IMR-90 (cell line): ENCODE results near the gene CETP. TPM values are rescaled to one million over a fixed set of nuclear protein-coding genes. Genes with fewer than 3 reads are reported as not detected.

Experiments used
- ATAC-seq: fragments of 200-7000 bp; cut with Tn5 transposase; 2 replicates; pipeline ENCODE4 v1.9.1; 2020; ENCODE audit warnings: low read depth, mild to moderate bottlenecking, moderate library complexity
- BruUV-seq: library from RNA; stranded (reverse); fragments of 400-500 nt; replicated peaks from 2 replicates; lab custom pipeline; 2021; lab: Mats Ljungman, UMichigan
- CTCF ChIA-PET: fragments of 300-600 bp; formaldehyde crosslinking; extraction: SDS; loops from one replicate; lab custom pipeline; 2021; ENCODE audit warnings: antibody characterized with exemption; lab: Yijun Ruan, JAX
- POLR2A ChIA-PET: fragments of 300-600 bp; sonication (Branson Sonifier 250); formaldehyde crosslinking; loops from one replicate; lab custom pipeline; 2022; ENCODE audit warnings: antibody characterized with exemption; ENCODE audit not compliant: unreplicated experiment; lab: Charles Lee
- DNase-seq: peaks from one replicate; pipeline ENCODE4 v3.0.0; 2013
- H2AFZ ChIP-seq: replicated peaks from 2 replicates; pipeline ENCODE3; 2013; ENCODE audit warnings: low read length, mild to moderate bottlenecking; ENCODE audit not compliant: poor library complexity
- H2AK5ac ChIP-seq: 2 replicates; pipeline ENCODE4 v1.6.1; 2013; ENCODE audit warnings: low read depth, low read length, inconsistent platforms
- H2AK9ac ChIP-seq: replicated peaks from 2 replicates; pipeline ENCODE3; 2013; ENCODE audit warnings: mild to moderate bottlenecking, low read depth, low read length, moderate library complexity; ENCODE audit not compliant: poor library complexity
- H2BK120ac ChIP-seq: 2 replicates; pipeline ENCODE4 v1.6.1; 2013; ENCODE audit warnings: low read depth, low read length, inconsistent platforms
- H2BK15ac ChIP-seq: 3 replicates; pipeline ENCODE4 v1.6.1; 2013; ENCODE audit warnings: low read depth, low read length, inconsistent platforms
- H2BK20ac ChIP-seq: 2 replicates; pipeline ENCODE4 v1.6.1; 2013; ENCODE audit warnings: low read depth, mild to moderate bottlenecking, inconsistent platforms, low read length, moderate library complexity
- H2BK5ac ChIP-seq: 2 replicates; pipeline ENCODE4 v1.6.1; 2013; ENCODE audit warnings: mild to moderate bottlenecking, low read depth, low read length, inconsistent platforms; ENCODE audit not compliant: poor library complexity, severe bottlenecking
- H3K14ac ChIP-seq: replicated peaks from 2 replicates; pipeline ENCODE4 v1.6.1; 2013; ENCODE audit warnings: low read depth, low read length, inconsistent platforms
- H3K18ac ChIP-seq: 2 replicates; pipeline ENCODE4 v1.6.1; 2013; ENCODE audit warnings: low read depth, low read length, control low read depth
- H3K23ac ChIP-seq: 2 replicates; pipeline ENCODE4 v1.6.1; 2013; ENCODE audit warnings: low read depth, low read length, inconsistent platforms
- H3K27ac ChIP-seq: 2 replicates; pipeline ENCODE4 v1.5.1; 2013; ENCODE audit warnings: mild to moderate bottlenecking, control low read depth, low read length; ENCODE audit not compliant: insufficient read depth
- H3K27me3 ChIP-seq: 2 replicates; pipeline ENCODE4 v1.6.1; 2013; ENCODE audit warnings: low read length; ENCODE audit not compliant: control insufficient read depth, insufficient read depth
- H3K36me3 ChIP-seq: 2 replicates; pipeline ENCODE4 v1.6.1; 2013; ENCODE audit warnings: low read length, mixed read lengths; ENCODE audit not compliant: control insufficient read depth, insufficient read depth
- H3K4ac ChIP-seq: 2 replicates; pipeline ENCODE4 v1.6.1; 2013; ENCODE audit warnings: low read depth, low read length, inconsistent platforms
- H3K4me1 ChIP-seq: 2 replicates; pipeline ENCODE4 v1.6.1; 2013; ENCODE audit warnings: low read length, mixed read lengths; ENCODE audit not compliant: control insufficient read depth, insufficient read depth
- H3K4me2 ChIP-seq: 2 replicates; pipeline ENCODE4 v1.6.1; 2013; ENCODE audit warnings: low read depth, mild to moderate bottlenecking, control low read depth, low read length, moderate library complexity
- H3K4me3 ChIP-seq: 2 replicates; pipeline ENCODE4 v1.5.1; 2013; ENCODE audit warnings: low read depth, mild to moderate bottlenecking, control low read depth, low read length, moderate library complexity; ENCODE audit not compliant: insufficient read depth
- H3K56ac ChIP-seq: 2 replicates; pipeline ENCODE4 v1.6.1; 2013; ENCODE audit warnings: low read length, inconsistent platforms; ENCODE audit not compliant: insufficient read depth; ENCODE audit errors: extremely low read depth
- H3K79me1 ChIP-seq, 2 experiments: 2 replicates each; pipeline ENCODE4 v1.6.1; 2013; ENCODE audit warnings: low read length in 2 of 2, inconsistent platforms in 1 of 2, low read depth in 1 of 2
- H3K9ac ChIP-seq: 2 replicates; pipeline ENCODE4 v1.6.1; 2013; ENCODE audit warnings: low read depth, low read length, control low read depth
- H3K9me1 ChIP-seq: 2 replicates; pipeline ENCODE4 v1.6.1; 2013; ENCODE audit warnings: low read length, inconsistent platforms; ENCODE audit not compliant: insufficient read depth
- H3K9me3 ChIP-seq: 2 replicates; pipeline ENCODE4 v1.6.1; 2013; ENCODE audit warnings: low read length; ENCODE audit not compliant: control insufficient read depth, insufficient read depth
- H4K20me1 ChIP-seq: 2 replicates; pipeline ENCODE4 v1.6.1; 2013; ENCODE audit warnings: low read length, inconsistent platforms; ENCODE audit not compliant: insufficient read depth
- H4K5ac ChIP-seq: 2 replicates; pipeline ENCODE4 v1.6.1; 2013; ENCODE audit warnings: mild to moderate bottlenecking, low read depth, low read length, control low read depth
- H4K8ac ChIP-seq, 2 experiments: 2 replicates each; pipeline ENCODE4 v1.6.1; 2013; ENCODE audit warnings: low read depth in 2 of 2, low read length in 2 of 2, control low read depth in 1 of 2, inconsistent platforms in 1 of 2
- H4K91ac ChIP-seq: 2 replicates; pipeline ENCODE4 v1.6.1; 2013; ENCODE audit warnings: low read depth, low read length, inconsistent platforms; ENCODE audit not compliant: insufficient read depth
- CHD1 ChIP-seq: IDR thresholded peaks from 2 replicates; pipeline ENCODE4 v1.6.1; 2012; ENCODE audit warnings: low read depth, low read length, improper control_type of control experiment
- MAFK ChIP-seq: IDR thresholded peaks from 2 replicates; pipeline ENCODE4 v1.6.1; 2012; ENCODE audit warnings: low read depth, low read length, improper control_type of control experiment
- MAZ ChIP-seq: IDR thresholded peaks from 2 replicates; pipeline ENCODE4 v1.6.1; 2012; ENCODE audit warnings: low read depth, mild to moderate bottlenecking, low read length, improper control_type of control experiment, moderate library complexity, borderline replicate concordance
- MXI1 ChIP-seq: IDR thresholded peaks from 2 replicates; pipeline ENCODE4 v1.6.1; 2012; ENCODE audit warnings: low read depth, mild to moderate bottlenecking, low read length, moderate library complexity, borderline replicate concordance
- RCOR1 ChIP-seq: IDR thresholded peaks from 2 replicates; pipeline ENCODE4 v1.6.1; 2012; ENCODE audit warnings: mild to moderate bottlenecking, low read length, improper control_type of control experiment; ENCODE audit not compliant: insufficient replicate concordance
- SMC3 ChIP-seq: fragments of 150-350 bp; IDR thresholded peaks from 2 replicates; pipeline ENCODE4 v1.6.1; 2016; ENCODE audit warnings: low read depth, mild to moderate bottlenecking, antibody characterized with exemption, low read length, moderate library complexity
- WGBS, 2 experiments: methylation state at CpG; one replicate each; pipeline versions ENCODE4 v1.1.5 to v1.1.7; 2013; ENCODE audit warnings: missing lambda C conversion rate in 2 of 2; ENCODE audit not compliant: insufficient read length in 1 of 2; ENCODE audit errors: extremely low coverage in 2 of 2; 5-methylcytosine and 5-hydroxymethylcytosine counted together
- dilution Hi-C: fragments of 300-500 bp; cut with HindIII; formaldehyde crosslinking; loops from one replicate; pipeline ENCODE4 v1.14.3; 2018; ENCODE audit warnings: low sequenced_read_pairs; ENCODE audit not compliant: unreplicated experiment
- in situ Hi-C: fragments of 300-500 bp; cut with MboI; formaldehyde crosslinking; loops from 3 replicates; pipeline ENCODE4 v1.14.3; 2019; ENCODE audit warnings: low sequenced_read_pairs, inconsistent platforms, mixed read lengths
- intact Hi-C: fragments of 100-400 bp; cut with micrococcal nuclease; formaldehyde crosslinking; loops from 2 replicates; pipeline ENCODE4 v1.10.0; 2022
- polyA plus RNA-seq, 3 experiments: library from polyadenylated mRNA; depleted of rRNA; stranded (reverse); fragments of >200 nt; gene quantifications; 2 replicates each; pipeline ENCODE4 v1.2.3, GENCODE V29; 2012; ENCODE audit warnings: low replicate concordance in 1 of 3
- total RNA-seq: library from RNA; depleted of rRNA; stranded (reverse); fragments of >200 nt; gene quantifications from 2 replicates; pipeline ENCODE4 v1.2.3, GENCODE V29; 2012
- TF ChIP-seq, protein P1 (sequence below): fragments of 150-350 bp; IDR thresholded peaks from 2 replicates; pipeline ENCODE4 v1.6.1; 2016; ENCODE audit warnings: low read depth, mild to moderate bottlenecking, low read length, moderate library complexity, borderline replicate concordance
- TF ChIP-seq, protein P2 (sequence below): conservative IDR thresholded peaks from 2 replicates; pipeline ENCODE4 v1.5.1; 2012; ENCODE audit warnings: mild to moderate bottlenecking, low read depth, low read length, improper control_type of control experiment

Gene CETP
- total and polyA plus RNA-seq, 2 of the 4 experiments (the other 2 are of a cell fraction), result not detected

- no peak overlapping the region for H2BK5ac ChIP-seq
- peaks cover 2% of the 10 kb centered on the region; the same call in 1 of the 2 replicates for H3K4me1 ChIP-seq
- H3K14ac ChIP-seq, result no peak overlapping the region
- peaks cover 5% of the 10 kb centered on the region; the same call in 1 of the 2 replicates for H3K27me3 ChIP-seq
- H4K5ac ChIP-seq, result no peak overlapping the region
- no peak overlapping the region for H3K56ac ChIP-seq
- H2AFZ ChIP-seq, result peak overlapping the region; percentile 23
- no peaks in the 10 kb centered on the region; the same call in 1 of the 2 replicates for H3K9me1 ChIP-seq
- no peak overlapping the region for H3K4me3 ChIP-seq
- no peak for ATAC-seq
- WGBS, 2 experiments, result 76% methylated on average over 8 of the region's 18 CpGs; no CpG with 5 or more reads in 1 of the 2 experiments
- no peak overlapping the region for H2AK5ac ChIP-seq
- no peak overlapping the region for H3K23ac ChIP-seq
- H3K9ac ChIP-seq, result no peak overlapping the region
- intact Hi-C loops, result no loop called here
- POLR2A ChIA-PET, result no interaction called here
- no peaks in the 10 kb centered on the region for H3K36me3 ChIP-seq
- no peak overlapping the region for H2BK15ac ChIP-seq
- no peak overlapping the region for H3K27ac ChIP-seq
- in situ Hi-C loops, result no loop called here
- H3K79me1 ChIP-seq, result no peaks in the 10 kb centered on the region
- no peak overlapping the region for H2BK120ac ChIP-seq
- CTCF ChIA-PET, result interaction anchor here (0.9 kb wide), 1 partner anchor 8 kb away, joined by 3 read pairs; no protein-coding TSS in a partner anchor
- no TSS peak for BruUV-seq
- no peaks in the 10 kb centered on the region for H4K20me1 ChIP-seq
- no peak overlapping the region for H2BK20ac ChIP-seq
- H3K18ac ChIP-seq, result no peak overlapping the region
- no peaks in the 10 kb centered on the region for H3K9me3 ChIP-seq
- H3K4ac ChIP-seq, result no peak overlapping the region
- no peak overlapping the region for H4K8ac ChIP-seq
- no peak overlapping the region for H3K4me2 ChIP-seq
- H4K91ac ChIP-seq, result no peak overlapping the region
- DNase-seq, result no peak
- dilution Hi-C loops, result no loop called here
- H2AK9ac ChIP-seq, result no peak overlapping the region
- TF ChIP-seq CHD1 (no peak), MAZ (no peak), RCOR1 (no peak), MXI1 (no peak), MAFK (no peak), SMC3 (no peak)
- TF ChIP-seq, protein P1, sequence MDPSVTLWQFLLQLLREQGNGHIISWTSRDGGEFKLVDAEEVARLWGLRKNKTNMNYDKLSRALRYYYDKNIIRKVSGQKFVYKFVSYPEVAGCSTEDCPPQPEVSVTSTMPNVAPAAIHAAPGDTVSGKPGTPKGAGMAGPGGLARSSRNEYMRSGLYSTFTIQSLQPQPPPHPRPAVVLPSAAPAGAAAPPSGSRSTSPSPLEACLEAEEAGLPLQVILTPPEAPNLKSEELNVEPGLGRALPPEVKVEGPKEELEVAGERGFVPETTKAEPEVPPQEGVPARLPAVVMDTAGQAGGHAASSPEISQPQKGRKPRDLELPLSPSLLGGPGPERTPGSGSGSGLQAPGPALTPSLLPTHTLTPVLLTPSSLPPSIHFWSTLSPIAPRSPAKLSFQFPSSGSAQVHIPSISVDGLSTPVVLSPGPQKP, result no peak
- TF ChIP-seq, protein P2, sequence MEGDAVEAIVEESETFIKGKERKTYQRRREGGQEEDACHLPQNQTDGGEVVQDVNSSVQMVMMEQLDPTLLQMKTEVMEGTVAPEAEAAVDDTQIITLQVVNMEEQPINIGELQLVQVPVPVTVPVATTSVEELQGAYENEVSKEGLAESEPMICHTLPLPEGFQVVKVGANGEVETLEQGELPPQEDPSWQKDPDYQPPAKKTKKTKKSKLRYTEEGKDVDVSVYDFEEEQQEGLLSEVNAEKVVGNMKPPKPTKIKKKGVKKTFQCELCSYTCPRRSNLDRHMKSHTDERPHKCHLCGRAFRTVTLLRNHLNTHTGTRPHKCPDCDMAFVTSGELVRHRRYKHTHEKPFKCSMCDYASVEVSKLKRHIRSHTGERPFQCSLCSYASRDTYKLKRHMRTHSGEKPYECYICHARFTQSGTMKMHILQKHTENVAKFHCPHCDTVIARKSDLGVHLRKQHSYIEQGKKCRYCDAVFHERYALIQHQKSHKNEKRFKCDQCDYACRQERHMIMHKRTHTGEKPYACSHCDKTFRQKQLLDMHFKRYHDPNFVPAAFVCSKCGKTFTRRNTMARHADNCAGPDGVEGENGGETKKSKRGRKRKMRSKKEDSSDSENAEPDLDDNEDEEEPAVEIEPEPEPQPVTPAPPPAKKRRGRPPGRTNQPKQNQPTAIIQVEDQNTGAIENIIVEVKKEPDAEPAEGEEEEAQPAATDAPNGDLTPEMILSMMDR, result no peak
These were observed 10.9 kb downstream of the CETP start for GRCh38 chr16:56972403-56973293.
